NK-92 (cell line): ENCODE data around the gene PNLIPRP1.

Experiments
- DNase-seq: peaks from one replicate; lab custom pipeline; 2025; ENCODE audit not compliant: unreplicated experiment; lab: John Stamatoyannopoulos, UW

PNLIPRP1 gene

DNA sequence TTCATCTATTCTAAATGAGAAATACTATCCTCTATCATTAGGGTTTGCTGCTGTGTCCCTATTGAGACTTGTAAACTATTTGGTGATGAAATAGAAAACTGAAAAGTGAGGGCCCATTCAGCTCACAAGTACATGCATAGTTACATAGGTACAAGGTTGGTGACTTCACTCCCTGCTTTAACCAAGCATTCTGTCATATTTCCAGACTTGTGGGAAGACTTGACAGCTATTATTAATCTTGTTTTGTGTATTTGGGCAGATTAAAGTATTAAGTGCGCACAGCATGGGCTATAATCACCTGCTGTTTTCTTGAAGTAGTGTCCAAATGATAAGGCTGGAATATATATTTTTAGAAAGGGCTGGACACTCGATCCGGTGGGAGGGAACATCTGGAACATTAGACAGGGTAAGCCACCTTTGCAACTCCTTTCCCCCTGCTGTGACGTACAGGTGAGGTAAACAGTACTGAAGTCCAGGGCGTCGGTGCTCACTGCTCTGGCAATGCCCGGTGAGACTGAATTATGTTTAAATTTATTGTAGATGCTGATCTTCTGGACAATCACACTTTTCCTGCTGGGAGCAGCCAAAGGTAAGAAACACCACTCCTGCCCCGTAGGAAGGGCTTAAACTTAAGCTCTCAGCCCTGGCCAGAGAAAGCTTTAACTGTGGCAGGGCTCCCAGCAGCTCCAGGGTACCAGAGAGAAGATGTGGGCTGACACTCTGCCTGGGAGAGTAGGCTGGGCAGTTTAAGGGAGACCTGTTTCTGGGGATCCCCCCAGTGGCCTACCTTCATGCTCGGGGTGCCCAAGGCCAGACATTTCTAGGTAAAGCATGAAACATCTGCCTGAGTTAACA, at the start of gene PNLIPRP1:
Gene PNLIPRP1, plus strand, starts transcription at position 370 of the 855 bp plus-strand sequence. Its CDS starts 171 bp downstream, at position 541.
- DNase-seq = no peak

DNA sequence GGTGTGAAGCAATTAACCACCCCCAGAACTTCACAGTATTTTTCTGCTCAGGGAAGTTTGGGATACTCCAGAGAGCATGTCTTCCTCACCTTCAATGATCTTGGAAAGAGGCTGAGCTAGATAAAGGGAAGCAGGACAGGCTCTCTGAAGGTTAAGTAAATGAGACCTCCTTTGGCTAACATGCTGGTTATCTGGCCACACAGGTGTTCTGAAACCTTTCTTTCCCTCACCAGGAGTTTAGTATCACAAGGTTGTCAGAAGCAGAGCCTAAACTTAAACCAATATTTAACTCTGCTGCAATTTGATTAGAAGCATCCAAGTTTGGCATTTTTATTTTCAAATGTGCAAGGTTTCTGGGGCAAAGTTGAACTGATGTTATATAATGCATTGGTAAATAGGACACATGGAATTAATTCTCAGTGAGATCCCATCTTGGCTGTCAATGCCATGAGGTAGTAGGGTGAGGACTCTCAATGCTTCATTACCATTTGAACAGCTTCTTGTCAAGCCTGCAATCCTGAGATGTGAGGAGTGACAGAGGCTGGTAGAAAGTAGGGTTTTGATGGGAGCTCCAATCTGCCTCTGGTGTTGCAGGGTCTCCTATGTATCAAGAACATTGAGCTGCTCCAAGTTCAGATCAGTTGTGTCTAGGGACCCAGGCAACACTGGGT, 48.6 kb upstream of the PNLIPRP1 start:
- no peak for DNase-seq

DNA sequence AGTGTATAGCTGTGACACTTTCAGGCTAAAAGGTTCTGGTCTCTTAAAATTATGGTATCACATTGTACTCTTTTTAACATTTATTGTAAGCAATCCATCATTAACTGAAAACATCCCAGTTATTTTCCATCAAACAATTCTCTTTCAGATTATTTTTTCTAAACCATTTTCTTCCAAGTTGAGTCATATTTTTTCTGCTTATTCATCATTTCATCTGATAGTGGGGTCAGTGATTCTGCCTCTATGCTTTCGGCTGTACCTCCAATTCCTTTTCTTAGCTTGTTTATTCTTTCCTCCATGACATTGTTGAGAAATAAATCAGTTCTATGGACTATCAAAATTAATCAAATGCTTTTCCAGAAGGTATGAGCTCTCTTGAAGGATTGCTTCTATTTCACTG, 45.6 kb upstream of the PNLIPRP1 start:
- DNase-seq = no peak

DNA sequence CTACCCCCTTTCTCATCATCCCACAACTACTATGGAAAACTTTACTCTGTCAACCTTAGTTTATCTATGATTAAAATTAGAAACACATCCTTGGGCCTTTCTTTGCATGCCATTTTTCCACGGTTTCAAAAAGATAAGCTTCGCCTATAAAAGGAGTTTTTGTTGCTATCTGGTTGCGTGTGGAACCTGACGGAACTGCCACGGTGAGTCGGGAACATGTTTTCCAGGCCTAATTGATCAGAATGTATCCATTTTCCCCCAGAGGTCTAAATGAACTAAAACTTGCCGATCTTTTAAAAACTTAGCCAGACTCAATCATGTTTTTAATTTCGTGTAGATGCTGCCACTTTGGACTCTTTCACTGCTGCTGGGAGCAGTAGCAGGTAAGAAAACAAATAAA, 45.0 kb upstream of the PNLIPRP1 start, which contains the start of gene PNLIP:
Gene PNLIP, plus strand, starts transcription at position 176 of the 400 bp plus-strand sequence. Its CDS starts 162 bp downstream, at position 338.
- no peak for DNase-seq

DNA sequence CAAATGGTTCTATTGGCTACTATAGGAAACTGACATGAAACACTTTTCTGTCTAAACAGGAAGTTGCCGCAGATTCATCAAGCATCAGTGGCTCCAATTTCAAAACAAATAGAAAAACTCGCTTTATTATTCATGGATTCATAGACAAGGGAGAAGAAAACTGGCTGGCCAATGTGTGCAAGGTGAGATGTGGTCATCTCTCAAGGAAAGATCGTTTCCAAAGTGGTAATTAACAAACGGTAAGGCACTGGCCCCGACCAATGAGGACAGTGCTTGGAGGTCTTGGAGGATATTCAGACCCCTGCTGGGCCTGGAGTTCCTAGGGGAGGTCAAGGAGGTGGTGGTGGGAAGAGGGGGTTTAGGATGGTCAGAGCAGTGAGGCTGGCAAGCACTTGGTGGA, 42.5 kb upstream of the PNLIPRP1 start:
- DNase-seq = no peak

DNA sequence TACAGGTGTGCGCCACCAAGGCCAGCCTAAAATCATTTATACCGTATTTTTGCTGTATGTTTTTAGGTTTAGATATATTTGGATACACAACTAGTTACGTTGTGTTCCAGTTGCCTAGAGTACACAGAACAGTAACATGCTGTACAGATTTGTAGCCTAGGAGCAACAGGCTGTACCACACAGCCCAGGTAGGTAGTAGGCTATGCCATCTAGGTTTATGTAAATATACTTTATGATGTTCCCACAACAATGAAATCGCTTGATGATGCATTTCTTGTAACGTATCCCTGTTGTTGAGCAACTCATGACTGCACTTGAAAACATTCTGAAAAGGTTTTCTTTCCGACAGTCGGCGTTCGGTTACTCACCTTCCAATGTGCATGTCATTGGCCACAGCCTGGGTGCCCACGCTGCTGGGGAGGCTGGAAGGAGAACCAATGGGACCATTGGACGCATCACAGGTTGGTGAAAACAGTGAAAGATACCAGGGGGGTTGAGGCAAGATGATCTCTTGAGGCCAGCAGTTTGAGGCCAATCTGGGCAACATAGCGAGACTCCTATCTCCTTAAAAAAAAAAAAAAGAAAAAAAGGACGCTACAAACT, 37.3 kb upstream of the PNLIPRP1 start:
- DNase-seq = no peak

DNA sequence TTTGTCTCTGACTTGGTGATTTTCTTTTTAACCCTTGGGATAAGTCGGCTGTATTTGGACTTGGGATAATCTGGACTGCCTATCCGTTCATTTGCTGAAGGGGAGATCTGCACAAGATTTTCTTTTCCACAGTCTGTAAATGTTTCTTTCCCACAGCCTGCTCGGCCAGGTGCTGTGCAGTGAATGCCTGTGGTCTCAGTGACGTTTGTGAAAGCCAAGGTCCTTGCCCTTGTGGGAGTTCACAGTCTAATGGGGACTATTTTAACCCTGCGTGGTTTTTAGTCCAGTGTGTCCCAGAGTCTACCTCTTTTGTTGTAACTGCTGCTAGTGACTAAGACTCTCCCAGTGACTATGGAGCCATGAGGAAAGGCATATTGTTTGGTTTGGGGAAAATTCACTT, 36.1 kb upstream of the PNLIPRP1 start:
- DNase-seq = no peak

DNA sequence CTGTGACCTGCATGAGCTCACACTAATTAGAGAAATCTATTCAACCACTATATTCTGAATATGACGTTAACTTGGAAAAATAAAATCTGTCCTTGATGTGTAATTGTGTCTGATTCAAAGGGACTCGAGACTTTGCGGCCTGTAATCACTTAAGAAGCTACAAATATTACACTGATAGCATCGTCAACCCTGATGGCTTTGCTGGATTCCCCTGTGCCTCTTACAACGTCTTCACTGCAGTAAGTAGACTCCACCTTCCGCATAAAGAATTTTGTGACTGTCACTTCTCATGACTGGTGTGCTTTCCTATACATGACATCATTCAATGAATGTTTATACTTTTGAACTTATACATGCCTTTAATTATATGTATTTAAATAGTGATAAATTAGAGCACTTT, 34.9 kb upstream of the PNLIPRP1 start:
- no peak for DNase-seq

DNA sequence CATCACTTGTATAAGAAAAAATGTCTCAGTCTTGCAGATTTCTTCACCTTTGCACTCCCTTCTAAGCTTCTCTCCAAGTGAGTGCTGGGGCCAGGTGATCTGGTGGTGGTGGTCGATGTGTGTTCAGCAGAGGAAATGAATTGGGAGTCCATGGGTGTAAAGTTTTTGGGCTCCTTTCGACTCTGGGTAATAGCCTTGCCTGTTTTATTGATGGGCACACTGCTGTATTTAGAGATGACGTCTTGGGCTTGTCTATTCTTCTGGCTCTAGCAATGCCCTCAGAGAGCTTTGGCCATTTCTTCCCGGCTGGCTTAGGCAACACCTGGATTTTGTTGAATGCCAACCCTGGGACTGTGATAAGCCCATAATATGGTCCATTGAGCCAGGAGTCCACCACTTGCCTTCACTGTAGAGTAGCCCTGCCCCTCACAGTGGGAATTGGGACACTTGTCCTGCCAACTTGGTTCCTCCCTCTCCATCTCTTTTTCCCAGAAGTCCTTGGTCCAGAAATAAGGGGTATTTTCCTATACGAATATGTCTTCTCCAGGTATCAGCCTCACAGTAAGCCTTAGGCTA, 33.4 kb upstream of the PNLIPRP1 start:
- DNase-seq = no peak

DNA sequence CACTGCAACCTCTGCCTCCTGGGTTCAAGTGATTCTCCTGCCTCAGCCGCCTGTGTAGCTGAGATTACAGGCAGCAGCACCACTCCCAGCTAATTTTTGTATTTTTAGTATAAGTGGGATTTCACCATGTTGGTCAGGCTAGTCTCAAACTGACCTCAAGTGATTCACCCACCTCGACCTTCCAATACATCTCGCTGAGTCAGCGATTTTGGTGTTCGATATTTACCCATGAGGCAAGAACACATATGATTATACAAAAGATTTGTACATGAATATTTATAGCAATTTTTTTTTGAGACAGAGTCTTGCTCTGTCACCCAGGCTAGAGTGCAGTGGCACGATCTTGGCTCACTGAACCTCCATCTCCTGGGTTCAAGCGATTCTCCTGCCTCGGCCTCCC, 25.2 kb upstream of the PNLIPRP1 start:
- no peak for DNase-seq

DNA sequence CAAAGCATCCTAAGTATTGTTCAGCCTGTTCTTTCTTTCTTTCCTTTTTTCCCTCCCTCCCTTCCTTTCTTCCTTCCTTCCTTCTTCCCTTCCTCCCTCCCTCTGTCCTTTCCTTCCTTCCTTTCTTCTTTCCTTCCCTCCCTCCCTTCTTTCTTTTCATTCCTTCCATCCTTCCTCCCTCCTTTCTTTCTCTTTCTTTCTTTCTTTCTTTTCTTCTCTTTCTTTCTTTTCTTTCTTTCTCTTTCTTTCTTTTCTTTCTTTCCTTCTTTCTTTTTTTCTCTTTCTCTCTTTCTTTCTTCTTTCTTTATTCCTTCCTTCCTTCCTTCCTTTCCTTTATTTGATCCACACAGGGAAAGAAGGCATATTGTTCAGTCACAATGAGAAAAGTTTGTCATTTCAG, 23.8 kb upstream of the PNLIPRP1 start:
- DNase-seq = no peak

DNA sequence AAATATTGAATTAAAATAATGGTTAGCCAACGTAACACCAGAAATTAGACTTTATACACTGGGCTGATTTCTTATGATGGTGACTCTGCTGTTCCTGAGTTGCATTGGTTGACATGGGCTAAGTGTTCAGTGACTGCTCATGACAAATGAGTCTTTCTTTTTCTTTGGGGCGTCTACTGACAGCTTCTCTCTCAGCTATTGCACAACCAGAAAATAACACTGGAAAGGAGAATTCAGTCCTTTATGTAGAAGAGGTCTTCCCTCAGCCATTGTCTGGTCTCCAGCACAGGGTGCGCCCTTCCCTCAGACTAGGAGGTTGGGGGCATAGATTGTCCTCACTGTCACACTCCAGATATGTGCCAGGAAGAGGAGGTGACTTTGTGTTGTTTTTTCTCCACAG, 23.4 kb upstream of the PNLIPRP1 start:
- DNase-seq = no peak

DNA sequence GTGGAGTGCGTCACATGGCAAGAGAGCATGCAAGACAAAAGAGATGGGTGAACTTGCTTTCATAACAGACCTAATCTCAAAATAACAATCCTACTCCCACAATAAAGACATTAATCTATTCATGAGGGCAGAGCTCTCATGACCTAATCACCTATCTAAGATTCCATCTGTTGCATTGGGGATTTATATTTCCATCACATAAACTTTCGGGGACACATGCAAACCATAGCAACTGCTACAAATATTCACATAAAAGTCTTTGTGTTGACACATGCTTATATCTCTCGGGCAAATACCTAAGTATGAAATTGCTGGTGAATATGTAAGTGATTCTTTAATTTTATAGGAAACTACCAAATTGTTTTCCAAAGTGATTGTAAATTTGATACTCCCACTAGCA, 16.0 kb upstream of the PNLIPRP1 start:
- no peak for DNase-seq

DNA sequence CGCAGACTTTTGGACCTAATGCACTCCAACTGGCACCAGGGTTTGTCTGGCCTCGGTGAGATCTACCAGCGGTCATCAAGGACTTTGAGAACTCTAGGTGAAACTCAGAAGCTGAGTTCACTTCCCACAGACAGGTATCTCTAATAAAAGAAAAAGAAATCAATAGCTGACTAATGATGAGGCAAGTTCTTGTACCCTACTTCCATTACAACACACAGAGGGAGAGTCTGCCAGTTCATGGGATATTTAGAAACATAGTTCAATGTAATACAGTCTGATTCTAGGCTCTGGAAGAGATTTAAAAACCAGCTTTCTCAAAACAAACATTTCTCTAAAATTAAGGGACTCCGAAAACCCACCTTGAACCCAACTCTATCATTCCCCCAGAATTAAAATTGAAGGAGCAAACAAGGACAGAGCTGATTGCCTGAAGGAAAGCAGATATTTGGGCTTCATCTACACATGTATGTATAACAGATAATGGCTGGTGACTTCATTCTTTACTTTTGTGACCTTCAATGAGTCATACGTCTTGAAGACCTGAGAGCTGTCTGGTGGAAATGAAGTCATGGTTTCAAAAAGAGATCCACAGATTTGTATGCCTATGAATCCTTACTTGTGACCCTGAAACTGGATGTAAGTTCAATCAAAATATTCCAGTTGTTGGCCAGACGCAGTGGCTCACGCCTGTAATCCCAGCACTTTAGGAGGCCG, 2.7 kb upstream of the PNLIPRP1 start:
- no peak for DNase-seq

DNA sequence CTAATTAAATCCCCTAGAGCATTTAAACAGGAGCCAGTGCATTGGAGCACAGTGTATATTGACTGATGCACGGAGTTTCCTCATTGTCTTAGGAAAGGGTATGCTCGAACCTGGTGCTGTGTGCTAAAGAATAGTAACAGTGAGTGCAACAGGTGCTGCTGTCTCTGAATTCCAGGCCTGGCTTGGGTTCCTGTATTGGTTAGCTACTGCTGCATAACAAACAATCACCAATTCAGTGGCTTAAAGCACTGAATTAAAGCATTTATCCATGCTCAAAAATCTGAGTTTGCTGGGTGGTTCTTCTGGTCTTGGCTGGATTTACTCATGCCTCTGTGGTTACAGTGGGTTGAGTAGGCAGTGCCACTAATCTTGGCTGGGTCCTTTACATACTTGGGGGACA, 1.8 kb upstream of the PNLIPRP1 start:
- DNase-seq = no peak

DNA sequence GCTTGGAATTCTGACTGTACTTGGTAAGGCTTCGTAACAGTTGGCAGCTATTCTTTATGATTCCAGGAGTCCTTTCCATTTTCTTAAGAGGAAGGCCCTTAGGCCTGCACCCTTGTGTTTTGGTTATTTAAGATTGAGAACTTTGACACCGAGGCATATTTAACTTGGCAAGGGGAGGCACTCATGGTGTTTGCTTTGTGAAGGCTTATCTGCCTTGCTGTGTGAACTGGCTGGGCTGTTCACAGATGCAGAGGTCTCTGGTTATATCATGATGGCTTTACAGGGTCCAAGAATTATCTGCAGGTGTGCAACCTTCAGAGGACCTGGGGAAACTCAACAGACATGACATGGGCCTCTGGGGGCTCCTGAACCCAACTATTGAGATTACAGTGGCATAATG, 833 bp upstream of the PNLIPRP1 start:
- no peak for DNase-seq

DNA sequence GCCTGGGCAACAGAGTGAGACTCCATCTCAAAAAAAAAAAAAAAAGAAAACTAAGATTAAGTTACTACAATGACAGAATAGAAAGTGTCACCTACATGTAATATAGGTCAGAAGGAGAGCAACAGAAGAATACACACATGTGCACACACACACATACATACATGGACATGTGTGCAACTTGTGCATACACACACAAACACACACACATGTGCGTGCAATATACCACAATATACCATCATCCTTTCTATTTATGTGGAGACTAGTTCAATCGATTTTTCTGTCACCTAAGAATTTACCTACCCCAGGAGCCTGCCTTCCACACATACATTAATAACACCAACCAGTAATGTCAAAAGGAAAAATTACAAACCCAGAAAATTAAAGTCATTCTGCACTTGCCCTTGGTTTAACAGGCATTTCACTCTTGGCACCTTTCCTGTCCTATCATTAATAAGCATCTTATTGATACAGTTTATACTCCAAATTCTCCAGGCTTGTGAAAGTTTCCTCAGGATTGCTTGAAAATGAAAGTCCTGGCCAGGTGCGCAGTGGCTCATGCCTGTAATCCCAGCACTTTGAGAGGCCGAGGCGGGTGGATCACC, 2.5 kb downstream of the PNLIPRP1 start:
- no peak for DNase-seq

DNA sequence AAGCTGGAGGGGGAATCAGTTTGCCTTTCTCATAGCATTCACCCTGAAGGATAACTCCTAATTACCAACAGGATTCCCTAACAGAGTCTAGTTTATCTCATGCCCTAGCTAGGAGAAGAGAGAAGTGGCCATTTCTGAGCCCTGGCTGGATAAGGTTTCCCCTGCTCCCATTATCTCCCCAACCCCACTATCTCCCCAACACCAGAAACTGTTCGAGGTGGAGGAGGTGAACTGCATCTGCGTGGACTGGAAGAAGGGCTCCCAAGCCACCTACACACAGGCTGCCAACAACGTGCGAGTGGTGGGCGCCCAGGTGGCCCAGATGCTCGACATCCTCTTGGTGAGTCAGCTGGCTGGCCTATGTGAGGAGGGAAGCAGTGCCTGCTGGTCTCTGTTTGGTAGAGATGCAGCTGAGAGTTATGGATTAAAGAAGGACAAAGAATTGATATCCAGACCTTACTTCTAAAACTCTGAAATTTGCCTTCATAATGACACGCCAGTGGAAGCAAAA, 3.8 kb downstream of the PNLIPRP1 start:
- no peak for DNase-seq

DNA sequence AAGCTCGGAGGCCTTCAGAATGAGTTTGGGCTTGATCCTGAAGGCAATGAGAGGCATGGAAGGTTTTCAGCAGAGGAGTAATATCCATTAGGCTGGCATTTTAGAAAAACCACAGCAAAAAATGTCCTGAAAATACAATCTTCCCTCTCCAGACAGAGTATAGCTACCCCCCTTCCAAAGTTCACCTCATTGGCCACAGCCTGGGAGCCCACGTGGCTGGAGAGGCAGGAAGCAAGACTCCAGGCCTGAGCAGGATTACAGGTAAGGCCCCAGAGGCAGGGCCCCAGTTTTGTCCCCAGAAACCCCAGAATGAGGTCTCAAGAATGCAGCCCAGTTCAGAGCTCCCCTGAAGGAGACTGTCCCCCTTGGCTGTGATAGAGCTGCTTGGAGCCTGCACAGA, 5.3 kb downstream of the PNLIPRP1 start:
- no peak for DNase-seq

DNA sequence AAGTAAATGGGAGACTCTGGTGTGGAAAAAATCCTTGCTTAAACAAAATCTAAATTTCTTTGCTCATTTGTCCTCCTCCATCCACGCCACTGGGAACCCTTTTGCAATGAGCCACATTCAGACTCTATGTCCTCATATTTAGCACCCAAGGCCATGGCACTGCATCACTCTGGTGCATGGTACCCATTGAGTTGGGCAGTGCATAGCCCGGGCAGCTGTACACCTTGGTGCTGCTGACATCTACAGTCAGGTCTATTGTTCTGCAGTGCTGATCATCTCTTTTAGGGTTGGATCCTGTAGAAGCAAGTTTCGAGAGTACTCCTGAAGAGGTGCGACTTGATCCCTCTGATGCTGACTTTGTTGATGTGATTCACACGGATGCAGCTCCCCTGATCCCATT, 6.8 kb downstream of the PNLIPRP1 start:
- DNase-seq = no peak
